ENCODE measurements around the gene SEC61A1.
A peak's percentile ranks its signal among the peaks of the same experiment; 100 is the strongest.

Gene SEC61A1

GRCh38 chr3:128004661-128005060, 47.6 kb upstream of the SEC61A1 start:
- TF ChIP-seq, protein P1, sequence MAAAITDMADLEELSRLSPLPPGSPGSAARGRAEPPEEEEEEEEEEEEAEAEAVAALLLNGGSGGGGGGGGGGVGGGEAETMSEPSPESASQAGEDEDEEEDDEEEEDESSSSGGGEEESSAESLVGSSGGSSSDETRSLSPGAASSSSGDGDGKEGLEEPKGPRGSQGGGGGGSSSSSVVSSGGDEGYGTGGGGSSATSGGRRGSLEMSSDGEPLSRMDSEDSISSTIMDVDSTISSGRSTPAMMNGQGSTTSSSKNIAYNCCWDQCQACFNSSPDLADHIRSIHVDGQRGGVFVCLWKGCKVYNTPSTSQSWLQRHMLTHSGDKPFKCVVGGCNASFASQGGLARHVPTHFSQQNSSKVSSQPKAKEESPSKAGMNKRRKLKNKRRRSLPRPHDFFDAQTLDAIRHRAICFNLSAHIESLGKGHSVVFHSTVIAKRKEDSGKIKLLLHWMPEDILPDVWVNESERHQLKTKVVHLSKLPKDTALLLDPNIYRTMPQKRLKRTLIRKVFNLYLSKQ (tag by site-specific recombination; IDR thresholded peaks at IDR 0.05; ENCODE audit: borderline replicate concordance): no peak
- TF ChIP-seq ZNF777 (tag by site-specific recombination; IDR thresholded peaks at IDR 0.05; ENCODE audit: borderline replicate concordance): no peak
- TF ChIP-seq, protein P2, sequence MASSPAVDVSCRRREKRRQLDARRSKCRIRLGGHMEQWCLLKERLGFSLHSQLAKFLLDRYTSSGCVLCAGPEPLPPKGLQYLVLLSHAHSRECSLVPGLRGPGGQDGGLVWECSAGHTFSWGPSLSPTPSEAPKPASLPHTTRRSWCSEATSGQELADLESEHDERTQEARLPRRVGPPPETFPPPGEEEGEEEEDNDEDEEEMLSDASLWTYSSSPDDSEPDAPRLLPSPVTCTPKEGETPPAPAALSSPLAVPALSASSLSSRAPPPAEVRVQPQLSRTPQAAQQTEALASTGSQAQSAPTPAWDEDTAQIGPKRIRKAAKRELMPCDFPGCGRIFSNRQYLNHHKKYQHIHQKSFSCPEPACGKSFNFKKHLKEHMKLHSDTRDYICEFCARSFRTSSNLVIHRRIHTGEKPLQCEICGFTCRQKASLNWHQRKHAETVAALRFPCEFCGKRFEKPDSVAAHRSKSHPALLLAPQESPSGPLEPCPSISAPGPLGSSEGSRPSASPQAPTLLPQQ (tag by site-specific recombination; IDR thresholded peaks at IDR 0.05): no peak
- POLR2A ChIA-PET: no interaction called here

DNA sequence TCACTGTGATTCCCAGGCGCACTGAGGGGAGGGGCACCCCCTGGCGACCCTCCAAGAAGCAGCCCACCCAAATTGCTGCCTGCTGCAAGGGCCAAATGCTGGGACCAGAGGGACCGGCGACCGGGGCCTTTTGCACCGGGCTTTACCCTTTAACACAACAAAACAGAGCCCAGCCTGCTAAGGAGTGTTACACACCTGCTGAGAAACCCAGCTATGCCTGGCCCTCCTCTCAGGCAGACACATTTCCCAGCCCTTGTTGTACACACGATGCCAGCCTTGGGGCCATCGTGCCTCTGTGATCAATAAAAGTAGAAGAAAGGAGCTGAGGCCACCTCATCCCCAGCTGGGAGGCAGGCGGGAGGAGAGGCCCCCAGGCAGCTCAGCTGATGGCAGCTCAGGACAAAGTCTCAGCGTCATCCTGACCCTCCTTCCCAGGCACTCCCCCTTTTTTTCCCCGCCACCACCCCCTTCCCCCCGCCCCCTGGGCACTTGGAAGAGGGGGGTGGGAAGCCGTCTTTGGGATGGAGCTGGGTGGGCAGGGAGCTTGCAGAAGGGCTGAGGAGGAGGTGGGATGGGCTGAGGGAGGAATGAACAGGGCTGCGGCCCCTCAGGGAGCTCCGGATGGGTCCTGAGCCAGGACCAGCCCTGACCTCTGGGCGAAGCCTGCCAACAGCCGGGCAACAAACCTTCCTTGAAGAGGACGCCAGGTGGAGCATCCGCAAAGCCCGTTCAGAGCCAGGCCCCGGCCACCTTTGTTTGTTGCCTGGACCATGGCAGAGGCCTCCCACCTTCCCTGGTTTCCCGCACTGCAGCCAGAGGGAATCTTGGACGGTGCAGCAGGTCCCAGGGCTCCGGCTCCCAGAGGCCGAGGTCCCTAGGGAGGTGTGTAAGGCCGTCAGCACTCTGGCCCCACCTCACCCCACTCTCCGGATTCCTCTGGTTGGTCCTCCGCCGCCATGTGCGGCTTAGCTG, 45.9 kb upstream of the SEC61A1 start:
- H3K36me3 ChIP-seq (ENCODE audit: control insufficient read depth in 2 of 2, insufficient read depth in 1 of 2, low read length in 2 of 2): no peaks in the 10 kb centered on the region
- POLR2A ChIA-PET: no interaction called here
- H3K9me3 ChIP-seq (ENCODE audit: control insufficient read depth, insufficient read depth, low read depth, low read length): no peaks in the 10 kb centered on the region
- TF ChIP-seq, protein P3, sequence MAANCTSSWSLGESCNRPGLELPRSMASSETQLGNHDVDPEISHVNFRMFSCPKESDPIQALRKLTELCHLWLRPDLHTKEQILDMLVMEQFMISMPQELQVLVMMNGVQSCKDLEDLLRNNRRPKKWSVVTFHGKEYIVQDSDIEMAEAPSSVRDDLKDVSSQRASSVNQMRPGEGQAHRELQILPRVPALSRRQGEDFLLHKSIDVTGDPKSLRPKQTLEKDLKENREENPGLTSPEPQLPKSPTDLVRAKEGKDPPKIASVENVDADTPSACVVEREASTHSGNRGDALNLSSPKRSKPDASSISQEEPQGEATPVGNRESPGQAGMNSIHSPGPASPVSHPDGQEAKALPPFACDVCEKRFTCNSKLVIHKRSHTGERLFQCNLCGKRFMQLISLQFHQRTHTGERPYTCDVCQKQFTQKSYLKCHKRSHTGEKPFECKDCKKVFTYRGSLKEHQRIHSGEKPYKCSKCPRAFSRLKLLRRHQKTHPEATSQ (tag by site-specific recombination; IDR thresholded peaks at IDR 0.05): no peak
- TF ChIP-seq ZNF843 (tag by site-specific recombination; IDR thresholded peaks at IDR 0.05) (no peak), ZNF292 (tag by site-specific recombination; IDR thresholded peaks at IDR 0.05; ENCODE audit: borderline replicate concordance, low read depth) (no peak), ZNF184 (tag by site-specific recombination; IDR thresholded peaks at IDR 0.05) (no peak), ZBTB1 (tag by site-specific recombination; IDR thresholded peaks at IDR 0.05) (no peak), ZNF600 (tag by site-specific recombination; IDR thresholded peaks at IDR 0.05) (no peak), ZNF335 (tag by site-specific recombination; conservative IDR thresholded peaks at IDR 0.05) (peak; percentile 40; the same call in 1 of the 2 replicates), ZIC2 (tag by site-specific recombination; IDR thresholded peaks at IDR 0.05) (peak; percentile 49), ZNF610 (tag by site-specific recombination; IDR thresholded peaks at IDR 0.05; ENCODE audit: borderline replicate concordance) (no peak), ZNF654 (tag by site-specific recombination; IDR thresholded peaks at IDR 0.05; ENCODE audit: low read depth) (no peak)
- TF ChIP-seq, protein P4, sequence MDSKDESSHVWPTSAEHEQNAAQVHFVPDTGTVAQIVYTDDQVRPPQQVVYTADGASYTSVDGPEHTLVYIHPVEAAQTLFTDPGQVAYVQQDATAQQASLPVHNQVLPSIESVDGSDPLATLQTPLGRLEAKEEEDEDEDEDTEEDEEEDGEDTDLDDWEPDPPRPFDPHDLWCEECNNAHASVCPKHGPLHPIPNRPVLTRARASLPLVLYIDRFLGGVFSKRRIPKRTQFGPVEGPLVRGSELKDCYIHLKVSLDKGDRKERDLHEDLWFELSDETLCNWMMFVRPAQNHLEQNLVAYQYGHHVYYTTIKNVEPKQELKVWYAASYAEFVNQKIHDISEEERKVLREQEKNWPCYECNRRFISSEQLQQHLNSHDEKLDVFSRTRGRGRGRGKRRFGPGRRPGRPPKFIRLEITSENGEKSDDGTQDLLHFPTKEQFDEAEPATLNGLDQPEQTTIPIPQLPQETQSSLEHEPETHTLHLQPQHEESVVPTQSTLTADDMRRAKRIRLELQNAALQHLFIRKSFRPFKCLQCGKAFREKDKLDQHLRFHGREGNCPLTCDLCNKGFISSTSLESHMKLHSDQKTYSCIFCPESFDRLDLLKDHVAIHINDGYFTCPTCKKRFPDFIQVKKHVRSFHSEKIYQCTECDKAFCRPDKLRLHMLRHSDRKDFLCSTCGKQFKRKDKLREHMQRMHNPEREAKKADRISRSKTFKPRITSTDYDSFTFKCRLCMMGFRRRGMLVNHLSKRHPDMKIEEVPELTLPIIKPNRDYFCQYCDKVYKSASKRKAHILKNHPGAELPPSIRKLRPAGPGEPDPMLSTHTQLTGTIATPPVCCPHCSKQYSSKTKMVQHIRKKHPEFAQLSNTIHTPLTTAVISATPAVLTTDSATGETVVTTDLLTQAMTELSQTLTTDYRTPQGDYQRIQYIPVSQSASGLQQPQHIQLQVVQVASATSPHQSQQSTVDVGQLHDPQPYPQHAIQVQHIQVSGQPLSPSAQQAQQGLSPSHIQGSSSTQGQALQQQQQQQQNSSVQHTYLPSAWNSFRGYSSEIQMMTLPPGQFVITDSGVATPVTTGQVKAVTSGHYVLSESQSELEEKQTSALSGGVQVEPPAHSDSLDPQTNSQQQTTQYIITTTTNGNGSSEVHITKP (tag by site-specific recombination; IDR thresholded peaks at IDR 0.05): no peak
- TF ChIP-seq, protein P5, sequence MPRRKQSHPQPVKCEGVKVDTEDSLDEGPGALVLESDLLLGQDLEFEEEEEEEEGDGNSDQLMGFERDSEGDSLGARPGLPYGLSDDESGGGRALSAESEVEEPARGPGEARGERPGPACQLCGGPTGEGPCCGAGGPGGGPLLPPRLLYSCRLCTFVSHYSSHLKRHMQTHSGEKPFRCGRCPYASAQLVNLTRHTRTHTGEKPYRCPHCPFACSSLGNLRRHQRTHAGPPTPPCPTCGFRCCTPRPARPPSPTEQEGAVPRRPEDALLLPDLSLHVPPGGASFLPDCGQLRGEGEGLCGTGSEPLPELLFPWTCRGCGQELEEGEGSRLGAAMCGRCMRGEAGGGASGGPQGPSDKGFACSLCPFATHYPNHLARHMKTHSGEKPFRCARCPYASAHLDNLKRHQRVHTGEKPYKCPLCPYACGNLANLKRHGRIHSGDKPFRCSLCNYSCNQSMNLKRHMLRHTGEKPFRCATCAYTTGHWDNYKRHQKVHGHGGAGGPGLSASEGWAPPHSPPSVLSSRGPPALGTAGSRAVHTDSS (tag by site-specific recombination; IDR thresholded peaks at IDR 0.05): no peak
- CTCF ChIA-PET: interaction anchor here (0.7 kb wide), 1 partner anchor 57 kb away, joined by 5 read pairs; no protein-coding TSS in a partner anchor
- H3K4me1 ChIP-seq (ENCODE audit: control insufficient read depth, insufficient read depth, low read length): no peaks in the 10 kb centered on the region
- no peak overlapping the region for H3K27ac ChIP-seq (ENCODE audit: extremely low read depth, low read depth, low read length)
- no peak overlapping the region for H3K4me3 ChIP-seq (ENCODE audit: low read depth, low read length)

More at GRCh38 chr3:128004661-128005060, 47.6 kb upstream of the SEC61A1 start:
- Histone ChIP-seq H3K4me3 (ENCODE audit: low read depth, low read length) (no peak overlapping the region), H3K4me1 (ENCODE audit: control insufficient read depth, insufficient read depth, low read length) (no peaks in the 10 kb centered on the region), H3K27ac (ENCODE audit: extremely low read depth, low read depth, low read length) (no peak overlapping the region), H3K36me3 (ENCODE audit: control insufficient read depth in 2 of 2, insufficient read depth in 1 of 2, low read length in 2 of 2) (no peaks in the 10 kb centered on the region), H3K9me3 (ENCODE audit: control insufficient read depth, insufficient read depth, low read depth, low read length) (no peaks in the 10 kb centered on the region)
- CTCF ChIA-PET: interaction anchor here (0.7 kb wide), 1 partner anchor 52 kb away, joined by 3 read pairs; no protein-coding TSS in a partner anchor
